DND-41 (cell line): ENCODE results near the gene SYT15.

Experiments used
- ATAC-seq: fragments of 200-7000 bp; cut with Tn5 transposase; 3 replicates; pipeline ENCODE4 v1.9.1; 2021; ENCODE audit warnings: low read depth; ENCODE audit not compliant: insufficient read depth
- DNase-seq: peaks from one replicate; pipeline ENCODE4 v3.0.0-alpha.2; 2020
- H2AFZ ChIP-seq: 2 replicates; pipeline ENCODE4 v1.6.0; 2012; ENCODE audit warnings: low read depth, low read length
- H3K27ac ChIP-seq: 2 replicates; pipeline ENCODE4 v1.5.1; 2012; ENCODE audit warnings: low read length, inconsistent platforms
- H3K27me3 ChIP-seq: fragments of 200-600 bp; sonication (generic); 2 replicates; pipeline ENCODE4 v1.6.0; 2012; ENCODE audit warnings: low read length, mild to moderate bottlenecking, inconsistent platforms; ENCODE audit not compliant: insufficient read depth, poor library complexity
- H3K36me3 ChIP-seq: 2 replicates; pipeline ENCODE4 v1.5.1; 2012; ENCODE audit warnings: low read length, inconsistent platforms; ENCODE audit not compliant: insufficient read depth
- H3K4me1 ChIP-seq: 2 replicates; pipeline ENCODE4 v1.5.1; 2012; ENCODE audit warnings: mild to moderate bottlenecking, low read length; ENCODE audit not compliant: insufficient read depth
- H3K4me2 ChIP-seq: 2 replicates; pipeline ENCODE4 v1.6.0; 2012; ENCODE audit warnings: mild to moderate bottlenecking, moderate library complexity, low read length, inconsistent platforms; ENCODE audit not compliant: insufficient read depth
- H3K4me3 ChIP-seq, 2 experiments: fragments of 200-600 bp in 1 of 2; shearing (Covaris generic) in 1 of 2; 2 replicates each; pipeline ENCODE4 v1.5.1; 2012 to 2016; ENCODE audit warnings: inconsistent platforms in 2 of 2, low read length in 2 of 2, mild to moderate bottlenecking in 2 of 2, low read depth in 1 of 2, moderate library complexity in 1 of 2
- H3K79me2 ChIP-seq: 2 replicates; pipeline ENCODE4 v1.6.0; 2012; ENCODE audit warnings: low read length, inconsistent platforms; ENCODE audit not compliant: insufficient read depth
- H3K9ac ChIP-seq: 2 replicates; pipeline ENCODE4 v1.6.0; 2012; ENCODE audit warnings: low read depth, mild to moderate bottlenecking, inconsistent platforms, low read length, moderate library complexity
- H3K9me3 ChIP-seq: 2 replicates; pipeline ENCODE4 v1.5.1; 2012; ENCODE audit warnings: low read length, moderate library complexity, mild to moderate bottlenecking, inconsistent platforms; ENCODE audit not compliant: insufficient read depth, severe bottlenecking
- H4K20me1 ChIP-seq: 2 replicates; pipeline ENCODE4 v1.6.0; 2012; ENCODE audit warnings: low read length; ENCODE audit not compliant: insufficient read depth
- CTCF ChIP-seq: IDR thresholded peaks from 2 replicates; pipeline ENCODE4 v1.5.1; 2012; ENCODE audit warnings: borderline replicate concordance, low read length, moderate library complexity, mild to moderate bottlenecking; ENCODE audit not compliant: poor library complexity, severe bottlenecking; ENCODE audit errors: extremely low read depth
- EZH2 ChIP-seq: IDR thresholded peaks from 3 replicates; pipeline ENCODE4 v1.6.1; 2012; ENCODE audit warnings: borderline replicate concordance, low read depth, mild to moderate bottlenecking, moderate library complexity, low read length, inconsistent platforms; ENCODE audit not compliant: severe bottlenecking

SYT15 gene

GRCh38 chr10:46541735-46542566 is 37.0 kb upstream of the SYT15 start:
- H3K27ac ChIP-seq = no peak overlapping the region
- no peak overlapping the region for H3K9ac ChIP-seq
- no peaks in the 10 kb centered on the region for H3K9me3 ChIP-seq
- TF ChIP-seq CTCF = no peak
- no peak for TF ChIP-seq EZH2
- H3K4me1 ChIP-seq = no peaks in the 10 kb centered on the region
- H3K4me2 ChIP-seq = no peak overlapping the region
- H4K20me1 ChIP-seq = no peaks in the 10 kb centered on the region
- H3K79me2 ChIP-seq = no peaks in the 10 kb centered on the region
- ATAC-seq = no peak
- no peak overlapping the region for H2AFZ ChIP-seq
- peaks cover 25% of the 10 kb centered on the region for H3K27me3 ChIP-seq
- no peak overlapping the region for H3K4me3 ChIP-seq
- DNase-seq = no peak
- H3K36me3 ChIP-seq = no peaks in the 10 kb centered on the region

- no peak overlapping the region for H3K9ac ChIP-seq
- peaks cover 21% of the 10 kb centered on the region for H3K27me3 ChIP-seq
- no peaks in the 10 kb centered on the region for H3K9me3 ChIP-seq
- H2AFZ ChIP-seq = no peak overlapping the region
- H3K4me1 ChIP-seq = no peaks in the 10 kb centered on the region
- no peak for DNase-seq
- no peaks in the 10 kb centered on the region for H3K36me3 ChIP-seq
- no peak for TF ChIP-seq CTCF
- TF ChIP-seq EZH2 = no peak
- no peak for ATAC-seq
- H3K79me2 ChIP-seq = no peaks in the 10 kb centered on the region
- H3K27ac ChIP-seq = no peak overlapping the region
- no peaks in the 10 kb centered on the region for H4K20me1 ChIP-seq
- H3K4me2 ChIP-seq = no peak overlapping the region
- H3K4me3 ChIP-seq = no peak overlapping the region
These were observed 36.1 kb upstream of the SYT15 start for GRCh38 chr10:46542567-46543465.

- Histone ChIP-seq H3K27ac (no peak overlapping the region), H3K9me3 (no peaks in the 10 kb centered on the region), H2AFZ (no peak overlapping the region), H3K4me2 (no peak overlapping the region), H3K9ac (no peak overlapping the region), H3K79me2 (no peaks in the 10 kb centered on the region), H3K4me3 (no peak overlapping the region), H3K36me3 (no peaks in the 10 kb centered on the region), H3K4me1 (no peaks in the 10 kb centered on the region), H4K20me1 (no peaks in the 10 kb centered on the region), H3K27me3 (peaks cover 20% of the 10 kb centered on the region)
- DNase-seq (no peak), ATAC-seq (no peak)
- TF ChIP-seq CTCF = no peak
- TF ChIP-seq EZH2 = no peak
These were observed 35.2 kb upstream of the SYT15 start for GRCh38 chr10:46543466-46544377.
